AG09309 (cell line): ENCODE measurements around the gene EID2.
A peak's percentile ranks its signal among the peaks of the same experiment; 100 is the strongest.

Experiments
- DNase-seq: peaks from one replicate; pipeline ENCODE4 v3.0.0-alpha.2; 2010; ENCODE audit warnings: low read depth
- H3K4me3 ChIP-seq: 2 replicates; pipeline ENCODE4 v1.5.1; 2011; ENCODE audit warnings: mild to moderate bottlenecking, low read depth, low read length, moderate library complexity; ENCODE audit not compliant: control insufficient read depth
- CTCF ChIP-seq: IDR thresholded peaks from 2 replicates; pipeline ENCODE4 v1.5.1; 2011; ENCODE audit warnings: mild to moderate bottlenecking, low read depth, low read length, inconsistent platforms; ENCODE audit not compliant: insufficient read depth, control insufficient read depth; ENCODE audit errors: missing control alignments

The EID2 gene

GRCh38 chr19:39500543-39500942, 39.4 kb downstream of the EID2 start:
- no peak for DNase-seq
- no peak for TF ChIP-seq CTCF
- H3K4me3 ChIP-seq = no peak overlapping the region

- no peak overlapping the region for H3K4me3 ChIP-seq
- no peak for DNase-seq
- TF ChIP-seq CTCF = no peak
These were observed 40.0 kb downstream of the EID2 start for GRCh38 chr19:39499932-39500331.

GRCh38 chr19:39498798-39499642, 40.9 kb downstream of the EID2 start, which contains the start of gene DLL3:
DLL3 (plus strand) TSS chr19:39498947; CDS start chr19:39498975, 28 bp downstream.
- no peak for TF ChIP-seq CTCF
- no peak for DNase-seq
- peak within 1 kb of the TSS; percentile 5 for H3K4me3 ChIP-seq

- TF ChIP-seq CTCF = peak; percentile 44
These were observed 41.8 kb downstream of the EID2 start for GRCh38 chr19:39497996-39498797.

GRCh38 chr19:39497701-39497995, 42.3 kb downstream of the EID2 start:
- peak overlapping the region; percentile 5 for H3K4me3 ChIP-seq
- no peak for DNase-seq
- no peak for TF ChIP-seq CTCF

More at GRCh38 chr19:39497996-39498797, 41.8 kb downstream of the EID2 start:
- no peak for DNase-seq
- H3K4me3 ChIP-seq = peak overlapping the region; percentile 5

GRCh38 chr19:39496063-39496462, 43.9 kb downstream of the EID2 start:
- TF ChIP-seq CTCF = no peak
- no peak for DNase-seq
- no peak overlapping the region for H3K4me3 ChIP-seq
